OCI-LY1 (cell line): ENCODE data around the gene TMEM164.

Experiments
- H2AFZ ChIP-seq: fragments of 200-600 bp; sonication (generic), shearing (Covaris generic); 2 replicates; pipeline ENCODE4 v1.6.0; 2014; ENCODE audit warnings: antibody characterized with exemption, mild to moderate bottlenecking, low read length
- H3F3A ChIP-seq: fragments of 200-600 bp; sonication (generic), shearing (Covaris generic); 2 replicates; pipeline ENCODE4 v1.6.0; 2014; ENCODE audit warnings: mild to moderate bottlenecking, antibody characterized with exemption, low read length, moderate library complexity; ENCODE audit not compliant: insufficient read depth
- H3K27ac ChIP-seq: fragments of 200-600 bp; sonication (generic); 2 replicates; pipeline ENCODE4 v1.5.1; 2014; ENCODE audit warnings: low read length, mixed run types, mild to moderate bottlenecking, low read depth; ENCODE audit not compliant: poor library complexity, severe bottlenecking
- H3K27me3 ChIP-seq: fragments of 200-600 bp; sonication (generic); 2 replicates; pipeline ENCODE4 v1.6.0; 2014; ENCODE audit warnings: antibody characterized with exemption, mild to moderate bottlenecking, low read length, moderate library complexity; ENCODE audit not compliant: insufficient read depth
- H3K36me3 ChIP-seq: fragments of 200-600 bp; sonication (generic); 2 replicates; pipeline ENCODE4 v1.6.1; 2014; ENCODE audit warnings: mild to moderate bottlenecking, antibody characterized with exemption, low read length, moderate library complexity, mixed read lengths; ENCODE audit not compliant: insufficient read depth
- H3K4me1 ChIP-seq: fragments of 200-600 bp; sonication (generic); 2 replicates; pipeline ENCODE4 v1.5.1; 2014; ENCODE audit warnings: mild to moderate bottlenecking, low read length, moderate library complexity; ENCODE audit not compliant: insufficient read depth, severe bottlenecking
- H3K4me2 ChIP-seq: fragments of 200-600 bp; sonication (generic), shearing (Covaris generic); 2 replicates; pipeline ENCODE4 v1.6.1; 2014; ENCODE audit warnings: low read length
- H3K4me3 ChIP-seq: fragments of 200-600 bp; sonication (generic); 2 replicates; pipeline ENCODE4 v1.5.1; 2014; ENCODE audit warnings: low read length, low read depth, mild to moderate bottlenecking, mixed read lengths; ENCODE audit not compliant: poor library complexity, severe bottlenecking
- H3K79me2 ChIP-seq: fragments of 200-600 bp; shearing (Covaris generic); 2 replicates; pipeline ENCODE4 v1.6.1; 2016; ENCODE audit warnings: mixed run types, low read length, mixed read lengths; ENCODE audit not compliant: insufficient read depth
- H3K9ac ChIP-seq: fragments of 200-600 bp; sonication (generic), shearing (Covaris generic); 2 replicates; pipeline ENCODE4 v1.6.1; 2014; ENCODE audit warnings: mild to moderate bottlenecking, low read length, mixed read lengths
- H3K9me2 ChIP-seq: fragments of 200-600 bp; sonication (generic), shearing (Covaris generic); 2 replicates; pipeline ENCODE4 v1.6.1; 2014; ENCODE audit warnings: low read depth, mild to moderate bottlenecking, low read length, mixed read lengths
- H3K9me3 ChIP-seq: fragments of 200-600 bp; shearing (Covaris generic); 2 replicates; pipeline ENCODE4 v1.6.1; 2014; ENCODE audit warnings: low read length, mixed read lengths
- H4K20me1 ChIP-seq: fragments of 200-600 bp; sonication (generic), shearing (Covaris generic); 2 replicates; pipeline ENCODE4 v1.6.0; 2016; ENCODE audit warnings: mild to moderate bottlenecking, low read length; ENCODE audit not compliant: insufficient read depth
- CTCF ChIP-seq: fragments of 200-600 bp; sonication (generic), shearing (Covaris generic); IDR thresholded peaks from 2 replicates; pipeline ENCODE4 v1.5.1; 2017; ENCODE audit warnings: mild to moderate bottlenecking, antibody characterized with exemption, low read length, moderate library complexity, mixed read lengths
- EZH2 ChIP-seq: fragments of 200-600 bp; sonication (generic), shearing (Covaris generic); IDR thresholded peaks from 2 replicates; pipeline ENCODE4 v1.8.0; 2017; ENCODE audit warnings: borderline replicate concordance, mixed run types, mild to moderate bottlenecking, antibody characterized with exemption, low read length, moderate library complexity, mixed read lengths

Gene TMEM164

GRCh38 chrX:110215411-110215810 is 212.5 kb downstream of the TMEM164 start:
- H4K20me1 ChIP-seq: no peaks in the 10 kb centered on the region
- H2AFZ ChIP-seq: no peak overlapping the region
- H3K9me2 ChIP-seq: no peaks in the 10 kb centered on the region
- no peaks in the 10 kb centered on the region for H3F3A ChIP-seq
- no peaks in the 10 kb centered on the region for H3K9me3 ChIP-seq
- no peak overlapping the region for H3K4me3 ChIP-seq
- H3K27me3 ChIP-seq: no peaks in the 10 kb centered on the region
- no peaks in the 10 kb centered on the region for H3K79me2 ChIP-seq
- no peak overlapping the region for H3K27ac ChIP-seq
- no peak overlapping the region for H3K4me2 ChIP-seq
- TF ChIP-seq CTCF: no peak
- TF ChIP-seq EZH2: no peak
- H3K9ac ChIP-seq: no peak overlapping the region
- H3K4me1 ChIP-seq: no peaks in the 10 kb centered on the region
- H3K36me3 ChIP-seq: no peaks in the 10 kb centered on the region; the same call in 1 of the 2 replicates

- no peak overlapping the region for H3K4me3 ChIP-seq
- no peak overlapping the region for H3K4me2 ChIP-seq
These were observed 213.1 kb downstream of the TMEM164 start for GRCh38 chrX:110216027-110216426.

GRCh38 chrX:110218591-110218990 is 215.7 kb downstream of the TMEM164 start:
- no peaks in the 10 kb centered on the region for H3K4me1 ChIP-seq
- H4K20me1 ChIP-seq: no peaks in the 10 kb centered on the region
- no peaks in the 10 kb centered on the region for H3K9me2 ChIP-seq
- no peak overlapping the region for H3K27ac ChIP-seq
- no peaks in the 10 kb centered on the region; the same call in 1 of the 2 replicates for H3K36me3 ChIP-seq
- H3F3A ChIP-seq: no peaks in the 10 kb centered on the region
- H3K4me3 ChIP-seq: no peak overlapping the region
- no peak overlapping the region for H3K4me2 ChIP-seq
- no peak overlapping the region for H2AFZ ChIP-seq
- H3K9ac ChIP-seq: no peak overlapping the region
- no peaks in the 10 kb centered on the region for H3K27me3 ChIP-seq
- no peaks in the 10 kb centered on the region for H3K79me2 ChIP-seq
- no peak for TF ChIP-seq EZH2
- no peak for TF ChIP-seq CTCF
- no peaks in the 10 kb centered on the region for H3K9me3 ChIP-seq

More at GRCh38 chrX:110216027-110216426, 213.1 kb downstream of the TMEM164 start:
- H3K9ac ChIP-seq: no peak overlapping the region
- H3K27me3 ChIP-seq: no peaks in the 10 kb centered on the region
- H3K36me3 ChIP-seq: no peaks in the 10 kb centered on the region; the same call in 1 of the 2 replicates
- H4K20me1 ChIP-seq: no peaks in the 10 kb centered on the region
- no peak overlapping the region for H2AFZ ChIP-seq
- no peak overlapping the region for H3K27ac ChIP-seq
- TF ChIP-seq CTCF (no peak), EZH2 (no peak)
- no peaks in the 10 kb centered on the region for H3K79me2 ChIP-seq
- H3K9me2 ChIP-seq: no peaks in the 10 kb centered on the region
- H3K9me3 ChIP-seq: no peaks in the 10 kb centered on the region
- no peaks in the 10 kb centered on the region for H3K4me1 ChIP-seq
- H3F3A ChIP-seq: no peaks in the 10 kb centered on the region
